HG03139 (cell line): Measurements from ENCODE around the gene SYNGAP1.

Experiments
- ATAC-seq: cut with Tn5 transposase; IDR thresholded peaks from one replicate; pipeline ENCODE4 v1.9.1; 2021; ENCODE audit not compliant: unreplicated experiment

Gene SYNGAP1

DNA sequence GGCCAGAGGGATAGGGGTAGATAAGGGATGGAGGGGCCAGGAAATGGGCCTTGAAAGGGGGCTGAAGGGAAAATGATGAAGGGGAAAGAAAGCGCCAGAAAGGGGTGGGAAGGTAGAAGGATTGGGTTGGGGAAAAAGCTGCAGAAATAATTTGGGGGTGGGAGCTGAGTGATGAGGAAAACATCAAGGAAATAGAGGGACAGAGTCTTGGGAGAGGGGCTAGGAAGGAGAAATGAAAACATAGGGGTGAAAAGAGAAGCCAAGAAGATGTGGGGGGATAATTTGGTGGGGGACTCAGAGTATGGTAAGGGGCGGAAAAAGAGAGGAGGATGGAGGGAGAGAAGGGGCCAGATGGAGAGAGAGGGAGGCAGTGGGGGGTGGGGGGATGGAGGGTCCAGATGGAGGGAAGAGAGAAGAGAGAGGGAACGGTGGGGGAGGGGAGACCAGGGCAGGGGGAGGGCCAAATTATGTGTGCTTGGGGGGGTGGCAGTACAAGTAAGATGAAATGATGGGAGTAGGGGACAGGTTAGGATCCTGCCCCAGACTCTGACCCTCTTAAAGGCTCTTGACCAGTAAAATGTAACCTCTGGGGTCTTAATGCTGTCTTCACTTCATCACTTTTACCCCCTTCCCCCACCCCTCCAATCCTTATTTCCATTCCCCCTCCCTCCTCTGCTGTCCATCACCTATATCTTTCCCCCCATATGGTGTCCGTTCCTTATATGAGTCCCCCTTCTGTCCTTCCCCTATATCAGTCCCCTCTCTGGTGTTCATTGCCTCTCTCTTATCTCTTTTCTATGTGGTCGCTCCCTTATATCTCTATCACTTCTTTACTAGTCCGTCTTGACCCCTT lies 852 bp downstream of the SYNGAP1 start:
- ATAC-seq: no peak

DNA sequence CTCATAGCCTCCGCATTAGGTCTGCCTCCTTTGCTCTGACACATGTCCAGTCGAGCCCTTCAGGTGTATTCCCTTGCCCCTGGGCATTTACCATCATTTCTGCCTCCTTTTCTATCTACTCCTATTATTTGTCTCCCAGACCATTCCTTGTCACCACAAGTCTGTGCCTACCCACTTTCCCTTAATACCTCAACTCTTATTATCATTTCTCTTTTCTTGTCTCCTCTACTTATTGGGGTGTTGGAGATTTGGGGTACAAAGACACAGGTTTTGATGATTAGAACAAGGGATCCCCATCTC lies 1.4 kb downstream of the SYNGAP1 start:
- no peak for ATAC-seq

DNA sequence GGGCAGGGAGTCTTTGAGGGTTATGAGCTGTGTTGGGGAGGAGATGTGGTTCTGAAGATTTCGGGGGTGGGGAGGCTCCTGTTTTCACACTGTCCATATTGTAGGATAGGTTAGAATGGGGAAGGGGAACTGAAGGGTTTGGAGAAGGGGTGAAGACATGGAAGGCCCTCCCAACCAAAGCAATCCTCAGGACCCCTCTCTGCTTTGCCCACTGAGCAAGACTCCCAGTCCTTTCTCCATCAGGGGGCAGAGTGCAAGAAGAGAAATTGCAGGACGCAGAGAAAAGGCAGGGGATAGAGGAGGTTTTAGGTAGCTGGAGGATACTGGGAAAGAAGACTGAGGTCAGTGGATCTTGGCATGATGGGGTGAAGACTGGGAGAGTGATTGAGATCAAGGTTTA lies 3.9 kb downstream of the SYNGAP1 start:
- no peak for ATAC-seq

DNA sequence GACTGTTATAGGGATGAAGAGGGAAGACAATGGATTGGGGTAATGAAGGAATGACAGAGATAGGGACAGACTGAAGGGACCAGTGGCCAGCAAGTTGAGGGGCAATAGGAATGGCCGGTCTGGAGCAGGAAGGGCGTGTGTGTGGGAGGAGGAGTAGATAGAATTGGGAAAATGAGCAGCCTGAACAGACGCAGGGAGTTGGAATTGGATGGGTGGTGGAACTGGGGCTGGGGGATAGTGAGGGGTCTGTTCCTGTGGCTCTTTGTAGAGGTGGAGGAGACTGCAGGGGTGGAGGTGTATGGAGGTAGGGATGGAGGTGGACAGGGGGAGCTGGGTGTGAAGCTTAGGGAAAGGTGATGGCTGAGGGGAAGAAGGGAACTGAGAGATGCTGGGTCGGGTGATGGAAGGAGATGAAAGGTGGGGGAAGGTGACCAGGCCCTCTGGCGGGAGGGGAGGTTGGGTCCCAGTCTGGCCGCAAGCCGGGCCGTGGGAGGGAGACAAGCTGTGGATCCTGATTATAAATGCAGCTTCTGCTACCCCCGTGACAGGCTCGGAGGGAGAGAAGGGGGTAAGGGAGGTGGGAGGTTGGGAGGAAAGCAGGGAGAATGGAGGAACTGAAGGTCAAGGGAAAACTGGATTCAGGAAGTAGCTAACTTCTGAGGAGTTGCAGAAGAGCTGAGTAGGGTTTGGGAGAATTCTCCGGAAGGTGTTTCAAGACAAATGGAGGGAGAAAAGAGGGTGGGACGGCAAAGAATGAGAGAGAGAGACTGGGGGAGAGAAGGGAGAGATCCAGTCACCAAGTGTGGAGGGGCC lies 5.2 kb downstream of the SYNGAP1 start:
- ATAC-seq: no peak

DNA sequence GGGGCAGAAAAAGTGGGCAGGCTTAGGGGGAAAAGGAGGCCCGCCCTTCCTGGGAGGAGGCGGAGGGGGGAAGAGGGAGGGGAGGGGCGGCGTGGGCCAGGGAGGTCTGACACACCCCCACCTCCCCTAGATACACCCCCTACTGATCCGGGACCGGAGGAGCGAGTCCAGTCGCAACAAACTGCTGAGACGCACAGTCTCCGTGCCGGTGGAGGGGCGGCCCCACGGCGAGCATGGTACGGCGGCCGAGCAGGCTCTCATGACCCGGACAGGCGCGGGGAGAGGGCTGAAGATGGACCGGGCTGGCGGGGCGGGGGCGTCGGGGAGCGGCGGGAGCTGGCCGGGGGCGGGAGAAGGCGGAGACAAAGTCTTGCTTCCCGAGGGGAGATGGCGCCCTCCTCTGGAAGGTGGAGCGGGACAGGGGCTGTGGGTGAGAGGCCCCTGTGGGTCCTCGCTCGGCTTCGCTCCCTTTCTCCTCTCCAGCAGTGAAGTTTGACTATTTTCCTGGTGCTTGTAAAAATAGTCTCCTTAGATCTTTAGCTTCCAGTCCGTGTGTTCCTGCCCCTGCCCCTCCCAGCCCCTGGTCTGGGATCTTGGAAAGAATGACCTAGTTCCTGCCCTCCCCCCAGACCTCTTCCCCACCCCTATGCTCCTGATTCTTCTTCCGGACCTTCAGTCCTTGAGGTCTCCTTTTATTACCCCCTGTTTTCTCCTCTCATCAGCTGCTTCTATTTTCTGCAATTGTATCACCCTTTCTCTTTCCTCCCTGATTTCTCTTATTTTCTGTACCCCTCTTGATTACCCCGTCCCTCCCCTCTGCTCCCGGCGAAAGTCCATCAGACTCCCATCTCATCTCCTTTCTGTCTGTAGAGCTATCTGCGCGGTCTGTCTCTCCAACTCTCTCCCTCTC lies 6.1 kb downstream of the SYNGAP1 start:
- no peak for ATAC-seq

DNA sequence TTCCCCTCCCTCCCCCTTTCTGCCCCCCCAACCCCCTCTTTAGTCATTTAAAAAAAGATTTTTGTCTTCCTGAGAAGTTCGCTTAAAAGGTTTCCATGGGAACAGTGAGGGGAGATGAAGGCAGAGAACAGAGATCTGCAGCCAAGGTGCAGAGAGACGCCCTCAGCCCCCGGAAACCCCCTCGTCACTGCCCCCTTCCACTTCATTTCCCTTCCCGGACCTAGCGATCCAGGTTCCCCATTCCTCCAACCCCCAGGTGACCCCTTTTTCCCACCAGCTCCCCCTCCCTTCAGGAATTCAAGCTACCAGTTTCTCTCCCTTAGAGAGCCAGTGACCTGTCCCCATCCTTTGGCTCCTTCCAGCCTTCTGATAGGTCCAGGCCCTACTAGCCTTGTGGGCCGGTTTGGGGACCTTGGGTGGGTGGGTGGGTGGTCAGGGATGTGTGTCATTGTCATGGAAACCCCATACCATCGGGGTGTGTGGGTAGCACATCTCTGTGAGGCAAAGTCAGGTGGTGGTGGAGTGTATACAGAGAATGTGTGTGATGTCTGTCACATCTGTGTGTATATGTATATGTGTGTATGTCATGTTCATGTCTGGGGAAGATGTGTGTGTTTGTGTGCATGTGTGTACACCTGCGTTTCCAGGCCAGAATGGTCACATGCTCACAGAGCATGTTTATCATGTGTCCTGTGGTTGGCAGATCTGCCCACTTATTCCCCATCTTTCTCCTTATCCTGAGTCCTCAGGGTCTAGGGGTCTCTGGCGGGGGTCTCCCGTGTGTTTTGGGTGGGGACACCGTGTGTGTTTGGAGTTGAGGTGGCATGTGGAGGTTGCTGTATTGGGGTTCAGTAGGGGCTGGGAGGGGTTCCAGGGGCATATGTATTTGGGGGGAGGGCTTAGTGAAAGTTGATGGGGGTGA lies 7.0 kb downstream of the SYNGAP1 start:
- no peak for ATAC-seq

DNA sequence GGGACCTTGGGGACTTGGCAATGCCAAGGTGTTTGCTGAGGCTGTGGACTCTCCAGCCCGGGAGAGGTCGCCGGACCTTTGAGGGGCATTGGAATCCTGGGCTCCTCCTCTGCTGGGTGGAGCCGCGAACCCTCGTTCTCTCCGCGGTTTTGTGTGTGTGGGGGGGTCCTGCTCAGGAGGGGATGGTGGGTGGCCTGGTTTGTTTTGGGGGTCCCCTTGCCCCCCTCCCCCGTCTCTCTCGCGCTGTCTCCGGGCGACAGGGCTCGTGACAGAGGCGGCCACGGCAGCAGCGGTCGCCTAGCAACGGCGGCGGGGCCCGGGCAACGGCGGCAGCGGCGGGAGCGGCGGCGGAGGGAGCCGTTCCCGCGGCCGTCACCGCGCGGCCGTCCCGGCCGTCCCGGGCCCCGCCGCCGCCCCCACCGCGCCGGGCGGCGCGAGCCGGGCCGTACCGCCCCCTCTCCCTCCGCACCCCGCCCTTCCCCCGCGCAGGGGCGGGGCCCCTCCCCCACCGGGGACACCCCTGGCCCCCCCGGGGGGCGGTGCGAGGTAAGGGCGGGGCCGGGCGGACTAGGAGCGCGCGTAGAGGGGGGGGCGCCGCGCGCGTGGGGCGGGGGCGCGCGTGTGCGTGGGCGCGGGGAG lies 7.8 kb downstream of the SYNGAP1 start:
- ATAC-seq: no peak

DNA sequence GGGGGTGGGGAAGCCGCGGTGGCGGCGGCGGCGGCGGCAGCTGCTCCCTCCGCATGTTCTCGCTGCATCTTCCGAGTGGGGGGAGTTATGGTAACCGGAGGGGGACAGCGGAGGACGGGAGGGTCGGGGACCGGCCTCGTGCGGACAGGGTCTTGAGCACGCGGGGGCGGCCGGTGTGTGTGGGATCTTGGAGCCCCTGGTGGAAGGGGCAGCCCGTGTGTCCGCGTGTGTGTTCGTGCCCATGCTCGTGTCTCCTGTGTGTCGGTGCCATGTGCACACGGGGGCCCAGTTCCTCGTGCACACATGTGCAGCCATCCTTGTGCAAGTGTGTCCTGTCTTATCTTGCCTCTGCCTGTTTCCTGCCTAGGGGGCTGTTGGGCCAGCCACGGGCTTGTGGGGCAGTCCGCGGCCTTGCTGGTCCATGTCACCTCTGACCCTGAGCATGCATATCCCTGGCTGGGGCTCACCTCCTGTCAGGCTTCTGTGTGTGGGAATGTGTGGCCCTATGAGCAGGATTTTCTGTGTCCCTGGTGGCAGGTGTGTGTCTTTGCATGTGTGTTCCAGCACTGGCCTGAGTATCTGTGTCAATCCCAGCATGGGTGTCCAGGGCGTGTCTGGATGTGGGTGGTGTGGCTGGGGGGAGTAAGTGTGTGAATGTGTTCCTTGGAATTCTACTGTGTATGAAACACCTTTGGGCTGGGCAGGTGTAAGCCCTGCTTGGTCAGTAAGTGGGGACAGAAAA lies 8.5 kb downstream of the SYNGAP1 start:
- ATAC-seq: no peak

DNA sequence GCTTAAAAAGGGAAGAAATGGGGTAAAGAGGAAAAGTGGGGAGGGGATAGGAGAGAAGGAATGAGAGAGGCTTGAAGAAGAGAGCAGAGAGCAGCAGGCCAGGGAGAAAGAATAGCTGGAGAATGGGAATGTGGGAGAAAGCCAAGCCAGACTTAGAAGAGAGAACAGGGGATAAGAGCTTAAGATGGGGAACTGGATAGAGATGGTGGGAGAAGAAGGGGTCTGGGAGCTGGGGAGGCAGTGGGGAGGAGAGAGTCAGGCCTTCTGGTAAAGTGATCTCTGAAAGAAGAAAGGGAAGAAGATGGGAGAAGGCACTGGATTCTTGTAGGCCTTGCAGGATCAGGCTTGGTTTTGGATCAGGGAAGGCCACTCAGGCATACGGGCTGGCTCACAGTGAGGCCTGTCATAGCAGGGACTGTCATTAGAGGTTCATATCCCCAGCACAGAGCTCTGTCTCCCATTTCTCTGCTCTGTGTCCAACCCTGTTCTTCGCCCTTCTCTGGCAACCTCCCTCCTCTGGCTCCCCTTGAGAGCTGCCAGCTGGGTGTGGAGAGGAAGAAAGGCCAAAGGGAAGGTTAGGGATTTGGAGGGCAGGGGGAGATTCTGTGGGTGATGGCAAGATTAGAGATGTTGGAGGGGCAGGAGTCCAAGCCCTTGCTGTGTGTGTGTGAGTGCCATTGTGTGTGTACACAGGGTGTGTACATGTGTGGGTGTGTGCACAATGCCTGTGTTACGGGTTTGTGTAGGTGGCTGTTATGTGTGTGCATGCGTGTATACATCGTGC lies 9.3 kb downstream of the SYNGAP1 start:
- ATAC-seq: no peak

DNA sequence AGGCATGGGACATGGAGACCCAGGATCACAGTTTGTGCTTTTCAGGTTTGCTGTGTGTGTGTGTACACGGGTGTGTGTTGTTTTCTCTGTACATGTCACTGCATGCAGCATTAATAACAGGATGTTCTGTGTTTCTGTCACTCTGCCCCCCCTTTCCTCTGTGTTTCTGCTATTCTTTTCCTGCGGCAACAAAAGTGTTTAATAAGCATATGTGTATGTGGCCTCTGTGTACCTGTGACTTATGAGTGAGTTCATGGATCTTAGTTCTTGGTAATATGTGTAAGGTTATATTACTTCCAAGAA lies 9.8 kb downstream of the SYNGAP1 start:
- no peak for ATAC-seq

DNA sequence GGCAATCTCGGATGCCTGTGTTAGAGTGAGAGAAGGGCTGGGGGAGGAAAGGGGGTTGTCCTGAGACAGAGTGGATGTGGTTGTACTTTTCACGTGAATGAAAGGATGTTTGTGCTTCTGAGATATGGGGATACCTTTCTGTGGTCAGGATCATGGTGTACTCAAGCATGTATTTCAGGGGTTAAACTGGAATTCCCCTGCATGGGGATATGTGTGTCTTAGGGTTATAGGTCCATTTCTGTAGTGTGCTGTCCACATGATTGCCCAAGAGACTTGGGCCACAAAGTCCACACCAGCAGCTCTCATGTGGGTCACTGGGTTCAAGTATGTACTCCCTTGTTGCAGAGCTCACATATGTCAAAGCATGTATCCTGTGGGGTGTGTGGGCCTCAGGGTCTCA lies 10.5 kb downstream of the SYNGAP1 start:
- no peak for ATAC-seq

DNA sequence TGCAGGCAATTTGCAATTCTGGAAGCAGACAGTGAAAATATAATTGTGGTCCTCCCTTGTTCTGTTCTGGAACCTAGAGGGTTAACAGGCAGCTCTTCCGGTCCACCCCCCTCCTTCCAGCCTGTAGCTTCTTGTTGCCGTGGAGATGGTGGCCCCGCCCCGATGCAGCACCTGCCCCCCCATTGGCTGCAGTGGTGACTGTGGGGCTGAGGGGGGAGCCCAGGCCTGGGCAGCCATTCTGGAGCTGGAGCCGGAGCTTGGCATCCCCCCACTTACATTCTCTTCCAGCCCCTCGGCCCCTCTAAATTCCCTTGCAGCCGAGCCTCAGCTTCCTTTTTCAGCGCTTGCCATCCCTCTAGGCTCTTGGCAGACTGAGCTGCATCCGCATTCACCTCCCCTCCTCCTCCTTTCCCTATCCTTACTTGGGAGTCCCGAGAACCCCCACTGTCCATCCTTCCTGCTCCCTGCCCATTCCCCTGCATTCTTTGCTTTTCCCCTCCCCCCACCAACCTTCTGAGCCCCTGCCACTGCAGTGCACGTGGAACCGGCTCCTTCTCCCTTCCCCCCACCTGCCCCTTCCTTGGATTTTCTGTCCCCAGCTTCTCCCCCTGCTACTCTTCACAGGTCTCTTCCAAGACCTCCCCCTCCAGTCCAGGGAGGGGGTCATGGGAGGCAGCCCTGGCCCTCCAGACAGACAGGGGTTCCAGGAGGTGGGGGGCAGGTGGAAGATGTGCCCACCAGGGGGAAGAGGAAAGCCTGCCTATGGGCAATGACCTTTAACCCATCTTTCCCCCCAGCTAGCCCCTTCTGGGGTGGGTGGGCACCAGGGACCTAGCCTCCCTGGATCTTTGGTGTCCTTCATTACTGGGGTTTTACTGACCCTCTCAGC lies 11.4 kb downstream of the SYNGAP1 start:
- ATAC-seq: no peak

DNA sequence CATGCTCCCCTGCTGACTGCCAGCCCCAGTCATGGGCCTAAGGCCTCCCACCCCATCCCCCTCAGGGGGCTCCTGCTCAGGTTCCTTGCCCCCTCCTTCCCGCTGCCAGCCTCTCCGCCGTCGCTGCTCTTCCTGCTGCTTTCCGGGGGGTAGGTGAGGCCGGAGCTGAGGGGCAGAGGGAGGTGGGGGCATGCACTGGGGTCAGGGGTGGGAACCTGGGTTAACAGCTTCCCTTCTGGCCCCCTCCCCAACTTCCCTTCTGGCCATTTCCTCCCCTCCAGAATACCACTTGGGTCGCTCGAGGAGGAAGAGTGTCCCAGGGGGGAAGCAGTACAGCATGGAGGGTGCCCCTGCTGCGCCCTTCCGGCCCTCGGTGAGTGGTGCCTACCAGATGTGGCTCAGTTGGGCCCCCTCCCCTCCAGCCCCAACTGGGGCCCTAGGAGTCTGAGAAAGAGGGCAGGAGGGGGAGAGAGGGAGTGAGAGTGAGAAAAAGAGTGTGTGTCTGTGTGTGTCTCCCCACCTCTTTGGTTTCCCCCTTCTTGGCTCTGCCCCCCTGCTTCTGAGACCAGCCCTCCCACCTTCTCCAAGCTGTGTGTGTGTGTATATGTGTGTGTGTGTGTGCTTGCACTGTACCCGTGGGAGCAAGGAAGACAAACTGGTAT lies 12.1 kb downstream of the SYNGAP1 start:
- no peak for ATAC-seq

DNA sequence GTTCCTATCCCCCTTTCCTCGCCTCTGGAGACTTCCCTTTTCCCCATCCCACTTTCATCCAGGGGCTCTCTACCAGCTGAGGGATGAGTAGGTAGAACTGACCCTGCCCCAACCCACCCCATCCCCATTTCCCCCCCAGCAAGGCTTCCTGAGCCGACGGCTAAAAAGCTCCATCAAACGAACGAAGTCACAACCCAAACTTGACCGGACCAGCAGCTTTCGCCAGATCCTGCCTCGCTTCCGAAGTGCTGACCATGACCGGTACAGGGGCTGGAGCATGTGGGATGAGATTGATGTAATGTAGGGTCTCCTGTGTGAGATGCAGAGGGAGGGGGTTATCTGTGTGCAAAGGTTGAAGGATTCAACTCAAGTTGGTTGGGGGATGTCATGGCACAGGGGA lies 12.7 kb downstream of the SYNGAP1 start:
- no peak for ATAC-seq

DNA sequence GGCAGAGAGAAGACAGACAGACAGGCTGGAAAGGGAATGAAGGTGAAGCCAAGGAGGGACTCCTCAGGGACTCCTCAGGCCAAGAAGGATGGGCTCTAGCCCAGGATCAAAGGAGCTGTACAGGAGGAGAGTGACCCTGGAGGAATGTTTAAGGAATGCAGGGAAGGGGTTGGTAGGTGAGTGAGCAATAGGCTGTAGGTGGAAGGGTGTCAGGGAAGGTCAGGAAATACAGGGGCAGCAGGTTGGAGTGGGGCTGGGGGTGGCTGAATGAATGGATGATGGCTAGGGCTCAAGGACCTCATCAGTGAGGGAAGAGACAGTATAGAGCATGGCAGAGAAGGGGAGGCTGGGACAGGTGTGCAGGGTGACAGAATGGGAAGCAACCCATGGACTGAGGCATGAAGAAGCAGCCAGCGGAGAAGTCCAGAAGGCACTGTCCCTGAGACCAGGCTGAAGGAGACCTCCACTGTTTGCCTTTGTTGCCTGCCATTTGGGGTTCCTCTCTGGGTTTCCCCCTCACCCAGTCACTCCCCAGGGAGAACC lies 13.2 kb downstream of the SYNGAP1 start:
- no peak for ATAC-seq

DNA sequence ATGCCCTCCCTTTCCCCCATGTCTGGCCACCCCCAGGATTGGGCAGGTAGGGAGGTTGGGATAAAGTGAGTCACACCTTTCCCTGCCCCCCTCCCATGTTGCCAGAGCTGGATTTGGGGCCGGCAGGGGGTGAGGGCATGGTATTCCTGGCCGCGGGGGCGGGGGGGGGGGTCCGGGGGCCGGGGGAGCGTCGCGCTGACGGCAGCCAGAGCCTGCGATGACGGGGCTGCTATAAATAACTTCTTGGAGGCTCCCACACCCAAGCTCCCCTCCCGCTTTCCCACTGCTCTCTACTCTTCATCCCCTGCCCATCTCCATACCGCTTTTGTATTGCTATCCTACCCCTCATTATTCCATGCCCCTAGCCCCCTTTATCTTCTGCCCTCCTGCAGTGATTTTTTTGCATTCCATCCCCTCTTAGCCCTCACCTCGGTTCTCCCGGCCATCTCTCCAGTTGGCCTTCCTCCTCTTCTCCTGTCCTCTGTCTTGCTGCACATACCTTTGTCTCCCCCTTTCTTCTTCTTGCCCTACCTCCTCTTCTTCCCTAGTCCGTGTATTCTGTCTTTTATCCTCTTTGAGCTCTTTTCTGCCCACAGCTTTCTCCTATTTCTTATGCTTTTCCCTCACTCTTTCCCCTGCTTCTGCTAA lies 13.8 kb downstream of the SYNGAP1 start:
- no peak for ATAC-seq
